GM18502 (cell line): ENCODE measurements around the gene MRPL16.
"Not testable (repeated sequence)": the region's sequence is repeated elsewhere in the genome, so short reads cannot be mapped to it uniquely, and the experiment has no call there.

Experiments
- ATAC-seq: cut with Tn5 transposase; IDR thresholded peaks from one replicate; pipeline ENCODE4 v1.9.1; 2021; ENCODE audit warnings: mild to moderate bottlenecking; ENCODE audit not compliant: unreplicated experiment, poor library complexity

The MRPL16 gene

GRCh38 chr11:59810189-59810910, at the start of gene MRPL16:
MRPL16 (minus strand) TSS chr11:59810778; CDS start chr11:59810658, 120 bp downstream.
- ATAC-seq = peak; percentile 99

GRCh38 chr11:59859673-59860072, 49.1 kb upstream of the MRPL16 start:
- no peak for ATAC-seq

- no peak for ATAC-seq
Observed at GRCh38 chr11:59857439-59858434, 47.2 kb upstream of the MRPL16 start.

- ATAC-seq = no peak
Observed at GRCh38 chr11:59854871-59855270, 44.3 kb upstream of the MRPL16 start.

- not testable (repeated sequence) for ATAC-seq
Observed at GRCh38 chr11:59851416-59851815, 40.8 kb upstream of the MRPL16 start.

- ATAC-seq = not testable (repeated sequence)
Observed at GRCh38 chr11:59849551-59849950, 39.0 kb upstream of the MRPL16 start.

- no peak for ATAC-seq
Observed at GRCh38 chr11:59849129-59849528, 38.6 kb upstream of the MRPL16 start.

- ATAC-seq = not testable (repeated sequence)
Observed at GRCh38 chr11:59848439-59848838, 37.9 kb upstream of the MRPL16 start.

- ATAC-seq = no peak
Observed at GRCh38 chr11:59847626-59848025, 37.0 kb upstream of the MRPL16 start.

GRCh38 chr11:59846556-59846955, 36.0 kb upstream of the MRPL16 start:
- no peak for ATAC-seq

- no peak for ATAC-seq
Observed at GRCh38 chr11:59845399-59845798, 34.8 kb upstream of the MRPL16 start, which contains the start of gene CBLIF. CBLIF (minus strand) TSS chr11:59845499; CDS start chr11:59845453, 46 bp downstream.

GRCh38 chr11:59842316-59842715, 31.7 kb upstream of the MRPL16 start:
- ATAC-seq = no peak

- no peak for ATAC-seq
Observed at GRCh38 chr11:59841514-59841913, 30.9 kb upstream of the MRPL16 start.

GRCh38 chr11:59839615-59840014, 29.0 kb upstream of the MRPL16 start:
- no peak for ATAC-seq

- no peak for ATAC-seq
Observed at GRCh38 chr11:59833602-59834001, 23.0 kb upstream of the MRPL16 start.

GRCh38 chr11:59829358-59829757, 18.8 kb upstream of the MRPL16 start:
- ATAC-seq = no peak

GRCh38 chr11:59822989-59823566, 12.5 kb upstream of the MRPL16 start:
- peak; percentile 72 for ATAC-seq

GRCh38 chr11:59818572-59818971, 8.0 kb upstream of the MRPL16 start:
- no peak for ATAC-seq

GRCh38 chr11:59816434-59816833, 5.9 kb upstream of the MRPL16 start:
- ATAC-seq = not testable (repeated sequence)

GRCh38 chr11:59815754-59816153, 5.2 kb upstream of the MRPL16 start:
- ATAC-seq = no peak

- ATAC-seq = no peak
Observed at GRCh38 chr11:59814021-59814420, 3.4 kb upstream of the MRPL16 start.
